Measurements from ENCODE around the gene PCDHGB7. TPM values are rescaled to one million over a fixed set of nuclear protein-coding genes. Genes with fewer than 3 reads are reported as not detected.
A peak's percentile ranks its signal among the peaks of the same experiment; 100 is the strongest.
"Not testable (repeated sequence)": the region's sequence is repeated elsewhere in the genome, so short reads cannot be mapped to it uniquely, and the experiment has no call there.

The PCDHGB7 gene
- total RNA-seq, 1 donor from 2014 or later: 3.7 TPM

DNA sequence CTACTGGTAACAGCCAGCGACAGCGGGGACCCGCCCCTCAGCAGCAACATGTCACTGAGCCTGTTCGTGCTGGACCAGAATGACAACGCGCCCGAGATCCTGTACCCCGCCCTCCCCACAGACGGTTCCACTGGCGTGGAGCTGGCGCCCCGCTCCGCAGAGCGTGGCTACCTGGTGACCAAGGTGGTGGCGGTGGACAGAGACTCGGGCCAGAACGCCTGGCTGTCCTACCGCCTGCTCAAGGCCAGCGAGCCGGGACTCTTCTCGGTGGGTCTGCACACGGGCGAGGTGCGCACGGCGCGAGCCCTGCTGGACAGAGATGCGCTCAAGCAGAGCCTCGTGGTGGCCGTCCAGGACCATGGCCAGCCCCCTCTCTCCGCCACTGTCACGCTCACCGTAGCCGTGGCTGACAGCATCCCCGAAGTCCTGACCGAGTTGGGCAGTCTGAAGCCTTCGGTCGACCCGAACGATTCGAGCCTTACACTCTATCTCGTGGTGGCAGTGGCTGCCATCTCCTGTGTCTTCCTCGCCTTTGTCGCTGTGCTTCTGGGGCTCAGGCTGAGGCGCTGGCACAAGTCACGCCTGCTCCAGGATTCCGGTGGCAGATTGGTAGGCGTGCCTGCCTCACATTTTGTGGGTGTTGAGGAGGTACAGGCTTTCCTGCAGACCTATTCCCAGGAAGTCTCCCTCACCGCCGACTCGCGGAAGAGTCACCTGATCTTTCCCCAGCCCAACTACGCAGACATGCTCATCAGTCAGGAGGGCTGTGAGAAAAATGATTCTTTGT lies 22.9 kb upstream of the PCDHGB7 start:
- DNase-seq (ENCODE audit: low read depth in 2 of 2): not testable (repeated sequence)

DNA sequence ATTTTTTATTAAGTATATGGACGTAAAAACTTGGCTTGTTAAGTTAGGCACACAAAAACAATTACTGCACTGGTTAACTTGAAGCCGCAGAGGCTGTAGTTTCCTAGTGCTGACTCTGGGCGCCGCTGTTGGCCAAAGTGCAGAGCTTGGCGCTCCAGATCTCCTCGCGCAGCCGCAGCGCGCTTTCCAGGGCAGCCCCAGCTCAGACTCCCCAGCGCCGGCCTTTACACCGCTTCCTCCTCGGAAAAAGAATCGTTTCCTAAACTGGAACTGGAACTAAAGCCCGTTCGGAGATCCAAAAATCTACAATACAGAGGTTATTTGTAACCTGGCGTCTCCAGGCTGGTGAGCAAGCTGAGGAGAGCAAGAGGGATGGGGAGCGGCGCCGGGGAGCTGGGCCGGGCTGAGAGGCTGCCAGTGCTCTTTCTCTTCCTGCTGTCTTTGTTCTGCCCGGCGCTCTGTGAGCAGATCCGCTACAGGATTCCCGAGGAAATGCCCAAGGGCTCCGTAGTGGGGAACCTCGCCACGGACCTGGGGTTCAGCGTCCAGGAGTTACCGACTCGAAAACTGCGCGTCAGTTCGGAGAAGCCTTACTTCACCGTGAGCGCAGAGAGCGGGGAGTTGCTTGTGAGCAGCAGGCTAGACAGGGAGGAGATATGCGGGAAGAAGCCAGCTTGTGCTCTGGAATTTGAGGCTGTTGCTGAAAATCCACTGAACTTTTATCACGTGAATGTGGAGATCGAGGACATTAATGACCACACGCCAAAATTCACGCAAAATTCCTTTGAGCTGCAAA lies 19.5 kb upstream of the PCDHGB7 start, which contains the start of gene PCDHGB5:
Gene PCDHGB5 (plus strand): TSS at position 192 of the 796 bp plus-strand sequence. CDS start 181 bp downstream, at position 373.
- DNase-seq (ENCODE audit: low read depth in 2 of 2): peak; percentile 18 to 70

DNA sequence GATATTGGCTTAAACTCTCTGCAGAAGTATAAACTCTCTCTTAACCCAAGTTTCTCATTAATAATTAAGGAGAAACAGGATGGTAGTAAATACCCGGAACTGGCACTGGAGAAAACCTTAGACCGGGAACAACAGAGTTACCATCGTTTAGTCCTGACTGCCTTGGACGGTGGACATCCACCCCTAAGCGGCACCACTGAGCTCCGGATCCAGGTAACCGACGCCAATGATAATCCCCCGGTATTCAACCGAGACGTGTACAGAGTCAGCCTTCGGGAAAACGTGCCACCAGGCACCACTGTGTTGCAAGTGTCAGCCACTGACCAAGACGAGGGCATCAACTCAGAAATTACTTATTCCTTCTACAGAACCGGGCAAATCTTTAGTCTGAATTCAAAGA lies 18.9 kb upstream of the PCDHGB7 start:
- DNase-seq (ENCODE audit: low read depth in 2 of 2): no peak

DNA sequence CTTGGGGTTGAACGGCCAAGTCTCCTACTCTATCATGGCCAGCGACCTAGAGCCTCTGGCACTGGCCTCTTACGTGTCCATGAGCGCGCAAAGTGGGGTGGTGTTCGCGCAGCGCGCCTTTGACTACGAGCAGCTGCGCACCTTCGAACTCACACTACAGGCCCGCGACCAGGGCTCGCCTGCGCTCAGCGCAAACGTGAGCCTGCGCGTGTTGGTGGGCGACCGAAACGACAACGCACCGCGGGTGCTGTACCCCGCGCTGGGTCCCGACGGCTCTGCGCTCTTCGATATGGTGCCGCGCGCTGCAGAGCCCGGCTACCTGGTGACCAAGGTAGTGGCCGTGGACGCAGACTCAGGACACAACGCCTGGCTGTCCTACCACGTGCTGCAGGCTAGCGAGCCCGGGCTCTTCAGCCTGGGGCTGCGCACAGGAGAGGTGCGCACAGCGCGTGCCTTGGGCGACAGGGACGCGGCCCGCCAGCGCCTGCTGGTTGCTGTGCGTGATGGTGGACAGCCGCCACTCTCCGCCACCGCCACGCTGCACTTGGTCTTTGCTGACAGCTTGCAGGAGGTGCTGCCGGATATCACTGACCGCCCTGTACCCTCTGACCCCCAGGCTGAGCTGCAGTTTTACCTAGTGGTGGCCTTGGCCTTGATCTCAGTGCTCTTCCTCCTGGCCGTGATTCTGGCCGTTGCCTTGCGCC lies 17.8 kb upstream of the PCDHGB7 start:
- no peak for DNase-seq (ENCODE audit: low read depth in 2 of 2)

DNA sequence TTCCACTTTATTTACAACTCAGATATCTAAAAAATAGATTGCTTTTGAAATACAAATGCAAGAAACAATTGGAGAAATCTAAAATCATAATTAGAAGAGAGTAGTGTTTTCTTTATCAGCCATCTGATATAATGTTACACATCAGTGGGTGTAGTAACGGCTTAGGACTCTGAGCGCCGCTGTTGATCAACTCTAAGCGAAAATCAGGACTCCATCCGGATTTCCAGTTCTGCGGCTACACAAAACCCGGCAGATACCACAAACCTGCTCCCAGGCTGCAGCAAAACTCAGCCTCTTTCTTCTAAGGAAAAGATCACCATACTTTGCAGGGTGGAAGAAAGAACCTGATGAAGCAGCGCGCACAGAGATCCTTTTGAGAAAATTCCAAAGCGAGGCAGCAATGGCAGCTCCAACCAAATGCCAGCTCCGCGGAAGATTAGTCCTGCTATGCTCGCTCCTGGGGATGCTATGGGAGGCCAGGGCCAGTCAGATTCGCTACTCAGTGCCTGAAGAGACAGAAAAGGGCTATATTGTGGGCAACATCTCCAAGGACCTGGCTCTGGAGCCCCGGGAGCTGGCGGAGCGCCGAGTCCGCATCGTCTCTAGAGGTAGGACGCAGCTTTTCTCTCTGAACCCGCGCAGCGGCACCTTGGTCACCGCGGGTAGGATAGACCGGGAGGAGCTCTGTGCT lies 14.8 kb upstream of the PCDHGB7 start, which contains the start of gene PCDHGA9:
Gene PCDHGA9 (plus strand): TSS at position 226 of the 691 bp plus-strand sequence. CDS start 175 bp downstream, at position 401.
- DNase-seq (ENCODE audit: low read depth in 2 of 2): peak in 1 of 2 donors; percentile 37

DNA sequence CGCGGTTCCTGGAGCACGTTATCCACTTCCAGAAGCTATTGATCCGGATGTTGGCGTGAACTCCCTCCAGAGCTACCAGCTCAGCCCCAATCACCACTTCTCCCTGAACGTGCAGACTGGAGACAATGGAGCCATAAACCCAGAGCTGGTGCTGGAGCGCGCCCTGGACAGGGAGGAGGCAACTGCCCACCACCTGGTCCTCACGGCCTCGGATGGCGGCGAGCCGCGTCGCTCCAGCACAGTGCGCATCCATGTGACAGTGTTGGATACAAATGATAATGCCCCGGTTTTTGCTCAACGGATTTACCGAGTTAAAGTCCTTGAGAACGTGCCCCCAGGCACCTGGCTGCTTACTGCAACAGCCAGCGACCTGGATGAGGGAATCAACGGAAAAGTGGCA lies 14.1 kb upstream of the PCDHGB7 start:
- DNase-seq (ENCODE audit: low read depth in 2 of 2): no peak

DNA sequence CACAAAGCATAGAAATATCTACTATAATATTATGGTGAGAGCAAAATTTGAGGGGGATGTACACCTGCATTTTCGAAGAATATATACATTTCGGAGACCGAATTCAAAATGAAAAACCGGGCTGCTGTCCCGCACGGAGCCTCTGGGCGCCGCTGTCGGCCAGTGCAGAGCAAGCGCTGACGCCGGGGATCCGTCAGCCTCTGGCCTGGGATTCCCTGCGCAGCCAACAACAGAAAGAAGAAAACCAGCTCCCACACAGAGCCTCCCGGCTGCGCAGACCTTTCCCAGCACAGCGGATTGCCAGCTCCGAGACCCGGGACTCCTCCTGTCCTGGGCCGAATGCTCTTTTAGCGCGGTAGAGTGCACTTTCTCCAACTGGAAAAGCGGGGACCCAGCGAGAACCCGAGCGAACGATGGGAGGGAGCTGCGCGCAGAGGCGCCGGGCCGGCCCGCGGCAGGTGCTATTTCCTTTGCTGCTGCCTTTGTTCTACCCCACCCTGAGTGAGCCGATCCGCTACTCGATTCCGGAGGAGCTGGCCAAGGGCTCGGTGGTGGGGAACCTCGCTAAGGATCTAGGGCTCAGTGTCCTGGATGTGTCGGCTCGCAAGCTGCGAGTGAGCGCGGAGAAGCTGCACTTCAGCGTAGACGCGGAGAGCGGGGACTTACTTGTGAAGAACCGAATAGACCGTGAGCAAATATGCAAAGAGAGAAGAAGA lies 9.5 kb upstream of the PCDHGB7 start, which contains the start of gene PCDHGB6:
Gene PCDHGB6 (plus strand): TSS at position 232 of the 716 bp plus-strand sequence. CDS start 182 bp downstream, at position 414.
- DNase-seq (ENCODE audit: low read depth in 2 of 2): peak; percentile 11 to 35

DNA sequence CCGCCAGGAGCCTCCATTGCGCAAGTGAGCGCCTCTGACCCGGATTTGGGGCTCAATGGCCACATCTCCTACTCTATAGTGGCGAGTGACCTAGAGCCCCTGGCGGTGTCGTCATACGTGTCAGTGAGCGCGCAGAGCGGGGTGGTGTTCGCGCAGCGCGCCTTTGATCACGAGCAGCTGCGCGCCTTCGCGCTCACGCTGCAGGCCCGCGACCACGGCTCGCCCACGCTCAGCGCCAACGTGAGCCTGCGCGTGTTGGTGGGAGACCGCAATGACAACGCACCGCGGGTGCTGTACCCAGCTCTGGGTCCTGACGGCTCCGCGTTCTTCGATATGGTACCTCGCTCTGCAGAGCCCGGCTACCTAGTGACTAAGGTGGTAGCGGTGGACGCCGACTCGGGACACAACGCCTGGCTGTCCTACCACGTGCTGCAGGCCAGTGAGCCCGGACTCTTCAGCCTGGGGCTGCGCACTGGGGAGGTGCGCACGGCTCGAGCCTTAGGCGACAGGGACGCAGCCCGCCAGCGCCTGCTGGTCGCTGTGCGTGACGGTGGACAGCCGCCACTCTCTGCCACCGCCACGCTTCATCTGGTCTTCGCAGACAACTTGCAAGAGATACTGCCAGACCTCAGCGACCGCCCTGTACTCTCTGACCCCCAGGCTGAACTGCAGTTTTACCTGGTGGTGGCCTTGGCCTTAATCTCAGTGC lies 7.7 kb upstream of the PCDHGB7 start:
- DNase-seq (ENCODE audit: low read depth in 2 of 2): no peak

DNA sequence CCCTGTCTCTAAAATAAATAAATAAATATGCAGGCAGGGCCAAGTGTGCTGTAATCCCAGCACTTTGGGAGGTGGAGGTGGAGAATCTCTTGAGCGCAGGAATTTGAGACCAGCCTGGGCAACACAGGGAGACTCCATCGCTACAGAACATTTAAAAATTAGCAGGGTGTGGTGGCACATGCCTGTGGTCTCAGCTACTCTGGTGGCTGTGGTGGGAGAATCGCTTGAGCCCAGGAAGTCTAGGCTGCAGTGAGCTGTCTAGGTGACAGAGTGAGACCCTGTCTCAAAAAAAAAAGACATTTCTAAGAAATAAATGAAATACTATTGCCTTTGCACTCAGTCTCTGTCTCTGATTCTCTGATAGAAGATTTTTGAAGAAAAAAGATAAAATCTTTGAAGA lies 5.9 kb upstream of the PCDHGB7 start:
- no peak for DNase-seq (ENCODE audit: low read depth in 2 of 2)

DNA sequence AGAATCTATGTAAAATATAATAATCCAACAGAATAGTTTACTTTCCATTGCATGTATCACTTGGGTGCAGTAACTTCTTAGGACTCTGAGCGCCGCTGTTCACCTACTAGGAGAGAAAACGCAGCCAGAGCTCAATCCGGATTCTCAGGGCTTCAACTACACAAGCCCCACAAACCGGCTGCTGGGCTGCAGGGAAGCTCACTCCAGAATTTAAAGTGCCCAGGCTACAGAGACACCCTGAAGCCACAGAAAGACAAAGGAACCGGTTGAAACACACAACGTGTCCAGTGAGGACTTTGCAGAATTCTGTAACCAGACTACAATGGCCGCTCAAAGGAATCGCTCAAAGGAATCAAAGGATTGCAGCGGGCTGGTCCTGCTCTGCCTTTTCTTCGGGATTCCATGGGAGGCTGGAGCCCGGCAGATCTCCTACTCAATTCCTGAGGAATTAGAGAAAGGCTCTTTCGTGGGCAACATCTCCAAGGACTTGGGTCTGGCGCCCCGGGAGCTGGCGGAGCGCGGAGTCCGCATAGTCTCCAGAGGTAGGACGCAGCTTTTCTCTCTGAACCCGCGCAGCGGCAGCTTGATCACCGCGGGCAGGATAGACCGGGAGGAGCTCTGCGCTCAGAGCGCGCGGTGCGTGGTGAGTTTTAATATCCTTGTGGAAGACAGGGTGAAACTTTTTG lies 4.5 kb upstream of the PCDHGB7 start, which contains the start of gene PCDHGA10:
Gene PCDHGA10 (plus strand): TSS at position 134 of the 686 bp plus-strand sequence. CDS start 189 bp downstream, at position 323.
- DNase-seq (ENCODE audit: low read depth in 2 of 2): peak; percentile 57 to 72

DNA sequence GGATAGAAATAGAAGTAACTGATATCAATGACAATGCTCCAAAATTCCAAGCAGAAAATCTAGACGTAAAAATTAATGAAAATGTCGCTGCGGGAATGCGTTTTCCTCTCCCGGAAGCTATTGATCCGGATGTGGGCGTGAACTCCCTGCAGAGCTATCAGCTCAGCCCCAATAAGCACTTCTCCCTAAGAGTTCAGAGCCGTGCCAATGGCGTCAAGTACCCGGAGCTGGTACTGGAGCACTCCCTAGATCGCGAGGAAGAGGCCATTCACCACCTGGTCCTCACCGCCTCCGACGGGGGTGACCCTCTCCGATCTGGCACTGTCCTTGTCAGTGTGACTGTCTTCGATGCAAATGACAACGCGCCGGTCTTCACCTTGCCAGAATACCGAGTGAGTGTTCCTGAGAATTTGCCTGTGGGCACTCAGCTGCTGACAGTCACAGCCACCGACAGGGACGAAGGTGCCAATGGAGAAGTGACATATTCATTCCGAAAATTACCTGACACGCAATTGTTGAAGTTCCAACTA lies 3.9 kb upstream of the PCDHGB7 start:
- no peak for DNase-seq (ENCODE audit: low read depth in 2 of 2)

DNA sequence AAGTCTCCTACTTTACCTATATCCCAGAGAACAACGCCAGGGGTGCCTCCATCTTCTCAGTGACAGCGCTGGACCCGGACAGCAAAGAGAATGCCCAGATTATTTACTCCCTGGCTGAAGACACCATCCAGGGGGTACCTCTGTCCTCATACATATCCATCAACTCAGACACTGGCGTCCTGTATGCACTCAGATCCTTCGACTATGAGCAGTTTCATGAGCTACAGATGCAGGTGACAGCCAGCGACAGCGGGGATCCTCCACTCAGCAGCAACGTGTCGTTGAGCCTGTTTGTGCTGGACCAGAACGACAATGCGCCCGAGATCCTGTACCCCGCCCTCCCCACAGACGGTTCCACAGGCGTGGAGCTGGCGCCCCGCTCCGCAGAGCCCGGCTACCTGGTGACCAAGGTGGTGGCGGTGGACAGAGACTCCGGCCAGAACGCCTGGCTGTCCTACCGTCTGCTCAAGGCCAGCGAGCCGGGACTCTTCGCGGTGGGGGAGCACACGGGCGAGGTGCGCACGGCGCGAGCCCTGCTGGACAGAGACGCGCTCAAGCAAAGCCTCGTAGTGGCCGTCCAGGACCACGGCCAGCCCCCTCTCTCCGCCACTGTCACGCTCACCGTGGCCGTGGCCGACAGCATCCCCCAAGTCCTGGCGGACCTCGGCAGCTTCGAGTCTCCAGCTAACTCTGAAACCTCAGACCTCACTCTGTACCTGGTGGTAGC lies 2.8 kb upstream of the PCDHGB7 start:
- DNase-seq (ENCODE audit: low read depth in 2 of 2): not testable (repeated sequence)

DNA sequence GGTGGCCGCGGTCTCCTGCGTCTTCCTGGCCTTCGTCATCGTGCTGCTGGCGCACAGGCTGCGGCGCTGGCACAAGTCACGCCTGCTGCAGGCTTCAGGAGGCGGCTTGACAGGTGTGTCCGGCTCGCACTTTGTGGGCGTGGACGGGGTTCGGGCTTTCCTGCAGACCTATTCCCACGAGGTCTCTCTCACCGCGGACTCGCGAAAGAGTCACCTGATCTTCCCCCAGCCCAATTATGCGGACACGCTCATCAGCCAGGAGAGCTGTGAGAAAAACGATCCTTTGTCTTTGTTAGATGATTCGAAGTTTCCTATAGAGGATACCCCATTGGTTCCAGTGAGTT lies 2.2 kb upstream of the PCDHGB7 start:
- not testable (repeated sequence) for DNase-seq (ENCODE audit: low read depth in 2 of 2)

DNA sequence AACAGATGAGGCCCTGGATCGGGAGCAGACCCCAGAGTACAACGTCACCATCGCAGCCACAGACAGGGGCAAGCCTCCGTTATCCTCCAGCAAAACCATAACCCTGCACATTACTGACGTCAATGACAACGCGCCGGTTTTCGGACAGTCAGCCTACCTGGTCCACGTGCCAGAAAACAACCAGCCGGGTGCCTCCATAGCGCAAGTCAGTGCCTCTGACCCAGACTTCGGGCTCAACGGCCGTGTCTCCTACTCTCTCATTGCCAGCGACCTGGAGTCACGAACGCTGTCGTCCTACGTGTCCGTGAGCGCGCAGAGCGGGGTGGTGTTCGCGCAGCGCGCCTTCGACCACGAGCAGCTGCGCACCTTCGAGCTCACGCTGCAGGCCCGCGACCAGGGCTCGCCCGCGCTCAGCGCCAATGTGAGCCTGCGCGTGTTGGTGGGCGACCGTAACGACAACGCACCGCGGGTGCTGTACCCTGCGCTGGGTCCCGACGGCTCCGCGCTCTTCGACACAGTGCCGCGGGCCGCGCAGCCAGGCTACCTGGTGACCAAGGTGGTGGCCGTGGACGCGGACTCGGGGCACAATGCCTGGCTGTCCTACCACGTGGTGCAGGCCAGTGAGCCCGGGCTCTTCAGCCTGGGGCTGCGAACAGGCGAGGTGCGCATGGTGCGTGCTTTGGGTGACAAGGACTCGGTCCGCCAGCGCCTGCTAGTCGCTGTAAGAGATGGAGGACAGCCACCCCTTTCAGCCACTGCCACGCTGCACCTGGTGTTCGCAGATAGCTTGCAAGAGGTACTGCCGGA lies 1.8 kb downstream of the PCDHGB7 start:
- no peak for DNase-seq (ENCODE audit: low read depth in 2 of 2)

DNA sequence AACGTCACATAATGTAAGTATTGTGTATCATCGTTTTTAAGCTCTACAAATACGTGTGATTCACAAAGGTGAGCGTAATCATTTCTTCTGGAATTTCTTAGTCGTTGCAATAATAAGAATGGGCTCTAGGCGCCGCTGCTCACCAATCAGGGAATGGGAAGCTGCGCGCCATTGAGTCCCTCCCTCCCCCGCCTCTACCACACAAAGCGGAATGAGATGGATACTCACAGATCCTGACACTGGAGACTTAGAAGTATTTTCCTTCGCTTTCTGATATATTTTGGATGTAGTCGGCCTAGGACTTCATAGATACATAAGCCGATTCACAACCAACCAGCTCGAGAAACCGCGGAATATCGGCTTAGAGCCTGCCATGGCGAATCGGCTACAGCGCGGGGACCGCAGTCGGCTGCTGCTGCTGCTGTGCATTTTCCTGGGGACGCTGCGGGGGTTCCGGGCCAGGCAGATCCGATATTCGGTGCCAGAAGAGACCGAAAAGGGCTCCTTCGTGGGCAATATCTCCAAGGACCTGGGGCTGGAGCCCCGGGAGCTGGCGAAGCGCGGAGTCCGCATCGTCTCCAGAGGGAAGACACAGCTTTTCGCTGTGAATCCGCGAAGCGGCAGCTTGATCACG lies 3.5 kb downstream of the PCDHGB7 start, which contains the start of gene PCDHGA11:
Gene PCDHGA11 (plus strand): TSS at position 197 of the 634 bp plus-strand sequence. CDS start 177 bp downstream, at position 374.
- DNase-seq (ENCODE audit: low read depth in 2 of 2): peak; percentile 30 to 76

DNA sequence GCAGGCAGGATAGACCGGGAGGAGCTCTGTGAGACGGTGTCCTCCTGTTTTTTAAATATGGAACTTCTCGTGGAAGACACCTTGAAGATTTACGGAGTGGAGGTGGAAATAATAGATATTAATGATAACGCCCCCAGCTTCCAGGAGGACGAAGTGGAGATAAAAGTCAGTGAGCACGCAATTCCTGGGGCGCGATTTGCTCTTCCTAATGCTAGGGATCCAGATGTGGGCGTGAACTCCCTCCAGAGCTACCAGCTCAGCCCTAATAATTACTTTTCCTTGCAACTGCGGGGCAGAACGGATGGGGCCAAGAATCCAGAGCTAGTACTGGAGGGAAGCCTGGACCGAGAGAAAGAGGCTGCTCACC lies 4.0 kb downstream of the PCDHGB7 start:
- no peak for DNase-seq (ENCODE audit: low read depth in 2 of 2)
